SK-MEL-5 (cell line): ENCODE results near the gene TRAM2. TPM values are rescaled to one million over a fixed set of nuclear protein-coding genes. Genes with fewer than 3 reads are reported as not detected.

Source experiments
- DNase-seq: peaks from one replicate; pipeline ENCODE4 v3.0.0-alpha.2; 2016; ENCODE audit warnings: low read depth, low spot score
- in situ Hi-C: cut with HindIII; loops from 2 replicates; pipeline ENCODE4 v1.10.0; 2016; ENCODE audit warnings: low sequenced_read_pairs, high pct_unique_total_duplicates, low pct_unique_long_range_greater_than_20kb
- total RNA-seq: library from RNA; depleted of rRNA; stranded (reverse); fragments of >200 nt; shearing (Covaris generic); gene quantifications from 2 replicates; pipeline ENCODE4 v1.2.3, GENCODE V29; 2014

TRAM2 gene
- total RNA-seq, 1 experiment from 2014 or later, result 11.5 TPM

DNA sequence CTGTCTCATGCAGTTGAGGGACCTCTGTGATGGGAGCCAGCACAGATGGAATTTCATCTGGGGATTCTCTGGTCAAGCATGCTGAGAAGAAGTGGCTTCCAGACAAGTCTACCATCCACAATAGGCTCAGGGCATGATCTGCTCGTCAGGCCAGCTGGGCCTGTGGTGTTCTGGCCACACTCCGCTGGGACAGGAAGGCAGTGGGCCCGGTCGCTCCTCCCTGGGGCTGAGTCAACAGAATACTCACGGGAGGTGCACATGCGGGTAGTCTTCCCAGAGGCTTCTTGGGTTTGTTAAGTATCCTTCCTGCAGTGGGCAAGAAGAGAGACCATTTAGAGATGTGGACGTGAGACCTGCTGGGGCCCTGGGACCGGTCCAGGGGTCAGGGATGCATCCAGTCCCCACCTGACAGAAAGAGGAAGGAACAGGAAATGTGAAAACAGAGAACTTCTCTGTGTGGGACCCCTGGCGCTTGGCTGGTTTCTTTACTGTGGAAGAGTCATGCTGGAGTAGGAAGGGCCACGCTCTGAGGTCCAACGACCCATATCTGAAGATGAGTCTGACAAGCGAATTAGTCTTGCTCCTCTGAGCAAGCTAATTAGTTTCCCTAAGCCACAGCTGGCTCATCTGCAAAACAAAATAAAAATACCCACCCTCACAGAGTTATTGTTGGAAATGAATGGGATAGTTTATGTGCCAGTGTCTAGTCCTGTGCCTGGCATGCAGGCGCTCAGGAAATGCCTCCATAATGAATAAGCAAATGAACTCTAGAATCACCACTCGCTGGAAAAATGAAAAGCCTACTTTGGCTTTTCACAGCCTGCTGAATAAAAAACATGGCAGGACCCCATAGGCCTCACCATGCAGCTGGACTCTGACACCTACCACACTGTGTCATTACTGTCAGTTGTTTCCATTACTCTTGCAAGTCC is 67.3 kb downstream of the TRAM2 start:
- in situ Hi-C loops, result no loop called here
- DNase-seq, result no peak

DNA sequence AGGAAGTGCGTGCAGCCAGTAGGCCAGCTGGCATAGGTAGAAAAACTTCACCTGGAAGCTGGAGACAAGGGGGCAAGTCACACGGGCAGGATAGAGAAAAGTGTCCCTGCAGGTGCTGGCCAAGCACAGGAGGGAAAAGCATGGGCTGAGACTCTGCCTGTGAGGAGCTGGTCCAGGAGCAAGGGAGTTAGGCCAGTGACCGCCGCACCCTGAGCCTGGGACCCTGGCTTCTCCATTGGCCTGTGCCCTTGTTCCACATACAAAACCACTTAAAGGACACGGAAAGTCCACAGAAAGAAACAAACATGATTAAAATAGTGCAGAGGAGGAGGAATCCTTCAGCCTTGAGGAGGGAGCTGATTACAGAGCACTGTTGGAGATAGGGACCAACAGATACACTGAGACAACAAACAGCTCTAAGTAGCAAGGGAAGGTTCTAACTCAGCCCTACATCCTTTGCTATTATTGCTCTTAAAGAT is 68.6 kb downstream of the TRAM2 start:
- no peak for DNase-seq
- in situ Hi-C loops, result no loop called here

DNA sequence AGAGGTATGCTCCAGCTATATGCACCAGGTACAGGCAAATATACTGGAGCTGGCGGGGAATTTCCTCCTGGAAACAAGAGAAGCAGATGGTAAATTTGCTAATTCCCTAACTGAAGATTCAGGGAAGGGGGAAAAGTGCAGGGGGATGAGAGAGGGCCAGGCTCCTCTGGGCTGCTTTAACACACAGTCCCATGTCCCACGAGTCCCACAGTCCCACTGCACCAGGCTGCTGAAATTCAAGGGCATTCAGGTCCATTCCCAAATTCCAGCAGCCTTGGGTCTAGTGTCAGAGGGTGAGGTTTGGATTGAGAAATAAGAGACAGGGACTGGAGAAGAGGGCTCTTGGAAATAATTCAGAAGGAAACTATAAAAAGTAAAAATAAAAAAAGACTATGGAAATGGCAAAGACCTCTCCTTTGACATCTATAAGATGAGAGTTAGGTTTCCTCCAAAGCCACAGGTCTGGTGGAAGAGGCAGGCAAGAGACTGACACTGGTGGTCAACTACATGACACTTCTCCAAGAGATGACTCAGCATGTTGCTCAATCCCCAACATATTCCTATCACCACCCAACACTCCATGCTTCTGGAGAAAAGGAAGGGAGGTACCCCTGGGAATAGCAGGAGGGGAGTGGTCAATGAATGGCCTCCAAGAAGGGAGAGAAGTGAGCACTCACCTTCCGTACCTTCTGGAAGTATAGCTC is 69.2 kb downstream of the TRAM2 start:
- in situ Hi-C loops, result no loop called here
- DNase-seq, result peak; percentile 5

GRCh38 chr6:52506476-52506875 is 70.4 kb downstream of the TRAM2 start:
- in situ Hi-C loops, result no loop called here
- no peak for DNase-seq

DNA sequence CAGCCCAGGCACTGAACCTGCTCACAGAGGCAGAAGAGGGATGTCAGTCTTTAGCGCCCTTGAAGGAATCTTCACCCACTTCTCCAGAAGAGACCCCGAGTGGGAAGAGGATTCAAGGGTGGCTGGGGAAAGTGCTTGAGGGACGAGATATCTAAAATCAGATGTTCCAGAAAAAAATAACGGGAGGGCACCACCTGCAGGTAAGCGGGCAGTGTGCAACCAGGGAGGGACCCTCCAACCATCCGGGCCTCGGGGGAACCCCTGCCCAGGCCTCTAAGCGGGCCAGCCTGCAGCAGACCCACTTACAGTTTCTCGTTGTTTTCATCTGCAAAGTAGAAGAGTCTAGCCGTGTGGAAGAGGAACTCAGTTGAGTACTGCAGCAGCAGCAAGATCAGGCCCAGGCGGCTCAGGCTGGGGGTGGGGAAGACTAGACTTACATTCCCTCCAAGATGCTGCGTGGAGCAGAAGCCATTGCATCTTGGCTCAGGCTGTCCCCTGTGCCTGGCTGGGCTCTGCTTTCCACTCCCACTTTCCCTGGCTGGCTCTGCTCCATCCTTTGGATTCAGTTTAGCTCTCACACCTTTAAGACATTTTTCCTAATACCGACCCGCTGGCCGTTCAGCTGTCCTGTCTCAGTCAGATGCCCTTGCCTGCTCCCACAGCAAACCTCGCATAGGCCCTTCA is 71.0 kb downstream of the TRAM2 start:
- in situ Hi-C loops, result no loop called here
- no peak for DNase-seq

- in situ Hi-C loops, result no loop called here
- no peak for DNase-seq
These were observed 72.1 kb downstream of the TRAM2 start for GRCh38 chr6:52504782-52505136.

- no peak for DNase-seq
- in situ Hi-C loops, result no loop called here
These were observed 72.7 kb downstream of the TRAM2 start for GRCh38 chr6:52503851-52504781.

GRCh38 chr6:52503323-52503747 is 73.5 kb downstream of the TRAM2 start:
- in situ Hi-C loops, result no loop called here
- peak; percentile 13 for DNase-seq

GRCh38 chr6:52502306-52503029 is 74.4 kb downstream of the TRAM2 start:
- in situ Hi-C loops, result no loop called here
- DNase-seq, result no peak

GRCh38 chr6:52500238-52501129 is 76.4 kb downstream of the TRAM2 start:
- in situ Hi-C loops, result no loop called here
- no peak for DNase-seq

- peak; percentile 12 for DNase-seq
- in situ Hi-C loops, result no loop called here
These were observed 77.1 kb downstream of the TRAM2 start for GRCh38 chr6:52499681-52500236.

DNA sequence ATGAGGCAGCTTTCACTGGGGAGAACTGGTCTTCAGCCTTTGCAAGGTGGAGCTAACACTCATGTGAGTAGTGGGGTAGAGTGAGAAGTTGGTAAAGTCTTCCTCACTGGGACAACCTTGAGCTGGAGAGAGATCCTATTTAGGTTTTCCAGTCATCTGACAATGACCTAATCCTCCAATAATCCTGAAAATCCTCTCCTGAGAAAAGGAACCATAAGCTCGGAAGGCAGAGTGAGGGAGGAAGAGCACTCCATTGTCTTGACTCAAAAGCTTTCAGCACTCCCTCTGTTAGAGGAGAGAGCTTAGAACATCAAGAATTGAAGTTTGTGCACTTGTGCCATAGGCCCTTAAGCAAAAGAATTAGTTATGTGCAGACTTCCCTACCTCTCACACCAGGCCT is 77.8 kb downstream of the TRAM2 start:
- peak; percentile 19 for DNase-seq
- in situ Hi-C loops, result no loop called here

DNA sequence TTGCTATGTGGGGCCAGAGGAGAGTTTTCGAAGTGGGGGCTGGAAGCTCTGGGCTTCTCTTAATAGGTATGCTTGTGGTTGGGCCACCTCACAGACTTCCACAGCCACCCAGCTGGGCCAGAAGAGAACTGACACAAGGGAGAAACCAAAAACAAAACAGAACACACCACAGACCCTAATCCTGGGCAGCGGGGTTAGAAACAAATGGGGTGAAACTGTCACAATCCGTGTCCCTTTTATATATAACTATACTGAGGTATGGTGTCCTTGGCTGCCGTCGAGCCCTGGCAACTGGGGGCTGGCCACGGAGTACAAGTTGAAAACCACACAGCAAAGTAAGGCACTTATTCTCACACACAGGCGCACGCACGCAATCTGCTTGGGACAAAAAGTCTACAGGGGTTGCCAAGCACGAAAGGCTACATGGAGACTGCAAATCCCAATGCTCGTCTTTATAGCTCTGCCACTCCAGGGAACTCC is 78.3 kb downstream of the TRAM2 start:
- DNase-seq, result no peak
- in situ Hi-C loops, result no loop called here

DNA sequence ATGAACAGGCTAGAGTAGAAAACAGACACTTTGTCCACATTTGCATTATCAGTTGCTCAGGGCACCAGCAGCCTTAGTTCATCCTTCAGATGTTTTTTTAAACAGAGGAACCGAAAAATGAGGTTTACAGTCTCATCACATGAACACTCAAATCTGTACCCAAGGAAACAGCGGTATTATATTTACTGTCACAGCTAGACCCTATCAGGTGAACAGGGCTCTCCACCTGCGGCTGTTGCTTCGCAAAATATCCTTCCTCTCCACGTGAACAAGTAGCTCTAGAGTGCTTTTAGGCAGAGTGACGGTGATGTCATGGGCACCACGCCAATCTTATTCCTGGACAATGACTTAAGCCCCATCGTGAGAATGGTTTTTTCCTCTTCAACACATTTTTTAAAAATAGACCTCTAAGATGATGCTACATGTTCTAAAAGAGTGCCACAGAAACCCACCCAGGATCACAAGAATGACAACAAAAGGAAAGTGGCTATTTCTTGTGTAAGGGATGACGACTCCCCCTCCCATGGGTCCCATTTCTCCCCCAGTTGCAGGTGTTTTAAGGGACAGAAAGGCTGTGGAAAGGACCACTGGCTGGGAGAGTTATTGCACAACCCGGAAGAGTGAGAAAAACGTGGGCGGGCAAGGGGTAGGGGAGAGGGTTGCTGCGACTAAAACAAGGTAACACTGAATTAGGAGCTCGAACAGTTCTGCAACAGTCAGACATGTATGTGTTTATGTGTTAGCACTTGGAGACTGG is 79.0 kb downstream of the TRAM2 start:
- DNase-seq, result no peak
- in situ Hi-C loops, result no loop called here

- DNase-seq, result no peak
- in situ Hi-C loops, result no loop called here
These were observed 80.2 kb downstream of the TRAM2 start for GRCh38 chr6:52496631-52497030.
